GM12878 (cell line): ENCODE results near the gene ZNF766. TPM values are rescaled to one million over a fixed set of nuclear protein-coding genes. Genes with fewer than 3 reads are reported as not detected.
"Not testable (repeated sequence)": the region's sequence is repeated elsewhere in the genome, so short reads cannot be mapped to it uniquely, and the experiment has no call there.

ENCODE experiments used
- ATAC-seq: fragments of 200-7000 bp; cut with Tn5 transposase; 3 replicates; pipeline ENCODE4 v1.9.1; 2020; ENCODE audit warnings: mild to moderate bottlenecking, moderate library complexity
- BruUV-seq: library from RNA; stranded (reverse); fragments of 400-500 nt; replicated peaks from 2 replicates; lab custom pipeline; 2021; lab: Mats Ljungman, UMichigan
- CTCF ChIA-PET: fragments of 300-600 bp; sonication (Branson Sonifier 250); formaldehyde crosslinking; extraction: SDS; loops from one replicate; lab custom pipeline; 2021; ENCODE audit warnings: inconsistent platforms; lab: Yijun Ruan, JAX
- POLR2A ChIA-PET: fragments of 350-600 bp; formaldehyde crosslinking; extraction: SDS; loops from one replicate; lab custom pipeline; 2021; ENCODE audit warnings: inconsistent platforms; lab: Charles Lee
- RAD21 ChIA-PET: fragments of 300-600 bp; sonication (Branson Sonifier 250); formaldehyde crosslinking; loops from one replicate; lab custom pipeline; 2023; ENCODE audit warnings: antibody characterized with exemption; ENCODE audit not compliant: unreplicated experiment; lab: Charles Lee
- SMC1A ChIA-PET: fragments of 300-600 bp; sonication (Branson Sonifier 250); formaldehyde crosslinking; loops from one replicate; lab custom pipeline; 2023; ENCODE audit not compliant: unreplicated experiment, uncharacterized antibody; lab: Charles Lee
- DNase-seq: peaks from one replicate; pipeline ENCODE4 v3.0.0-alpha.2; 2011; ENCODE audit warnings: low read depth, low spot score
- FAIRE-seq: peaks from 3 replicates; lab custom pipeline; 2011; peaks lifted over from hg19 to GRCh38; lab: Jason Lieb, UNC
- H2AFZ ChIP-seq: 2 replicates; pipeline ENCODE4 v1.6.0; 2011; ENCODE audit warnings: low read depth, low read length, control low read depth; ENCODE audit not compliant: control insufficient read depth
- H3K27ac ChIP-seq: 2 replicates; pipeline ENCODE4 v1.5.1; 2011; ENCODE audit warnings: control low read depth; ENCODE audit not compliant: control insufficient read depth, insufficient read depth
- H3K27me3 ChIP-seq, 2 experiments: replicated peaks in 1 of 2; 2 replicates each; pipeline versions ENCODE4 v1.6.0 to v1.6.1; 2011; ENCODE audit warnings: low read length in 1 of 2; ENCODE audit not compliant: control insufficient read depth in 2 of 2, insufficient read depth in 2 of 2
- H3K36me3 ChIP-seq, 2 experiments: 2 replicates each; pipeline ENCODE4 v1.5.1; 2011; ENCODE audit warnings: low read length in 1 of 2; ENCODE audit not compliant: control insufficient read depth in 2 of 2, insufficient read depth in 2 of 2
- H3K4me1 ChIP-seq: 2 replicates; pipeline ENCODE4 v1.6.1; 2011; ENCODE audit warnings: mild to moderate bottlenecking, low read length, moderate library complexity, mixed read lengths; ENCODE audit not compliant: control insufficient read depth, insufficient read depth
- H3K4me2 ChIP-seq: 2 replicates; pipeline ENCODE4 v1.6.0; 2011; ENCODE audit warnings: control low read depth; ENCODE audit not compliant: control insufficient read depth, insufficient read depth
- H3K4me3 ChIP-seq: fragments of 200-600 bp; sonication (generic); 2 replicates; pipeline ENCODE4 v1.5.1; 2016
- H3K79me2 ChIP-seq: 2 replicates; pipeline ENCODE4 v1.6.0; 2011; ENCODE audit warnings: low read length; ENCODE audit not compliant: control insufficient read depth, insufficient read depth
- H3K9ac ChIP-seq: 2 replicates; pipeline ENCODE4 v1.8.0; 2011; ENCODE audit warnings: low read length, control low read depth, mixed read lengths; ENCODE audit not compliant: control insufficient read depth, insufficient read depth
- H3K9me3 ChIP-seq: replicated peaks from 3 replicates; pipeline ENCODE4 v1.5.1; 2011; ENCODE audit warnings: mild to moderate bottlenecking, low read length; ENCODE audit not compliant: control insufficient read depth, insufficient read depth
- H4K20me1 ChIP-seq: 2 replicates; pipeline ENCODE4 v1.6.0; 2011; ENCODE audit not compliant: control insufficient read depth, insufficient read depth
- ESRRA ChIP-seq: IDR thresholded peaks from 2 replicates; pipeline ENCODE4 v1.6.1; 2012; ENCODE audit warnings: mild to moderate bottlenecking, low read length, improper control_type of control experiment
- HSF1 ChIP-seq: fragments of 150-350 bp; IDR thresholded peaks from 2 replicates; pipeline ENCODE4 v1.6.1; 2014; ENCODE audit warnings: mild to moderate bottlenecking, low read depth, low read length
- LARP7 ChIP-seq: fragments of 450-650 bp; IDR thresholded peaks from 2 replicates; pipeline ENCODE4 v1.6.1; 2017; ENCODE audit warnings: mild to moderate bottlenecking
- MTA3 ChIP-seq: IDR thresholded peaks from 2 replicates; pipeline ENCODE4 v1.6.1; 2012; ENCODE audit warnings: low read length, inconsistent platforms, borderline replicate concordance
- POLR2AphosphoS2 ChIP-seq: IDR thresholded peaks from 2 replicates; pipeline ENCODE4 v1.6.1; 2011; ENCODE audit warnings: low read depth, mild to moderate bottlenecking, low read length, improper control_type of control experiment, moderate library complexity
- SREBF2 ChIP-seq: IDR thresholded peaks from 2 replicates; pipeline ENCODE4 v1.6.1; 2012; ENCODE audit warnings: mild to moderate bottlenecking, low read length
- ZNF687 ChIP-seq: fragments of 450-650 bp; IDR thresholded peaks from 2 replicates; pipeline ENCODE4 v1.6.1; 2017; ENCODE audit warnings: mild to moderate bottlenecking, moderate library complexity
- ZZZ3 ChIP-seq: IDR thresholded peaks from 2 replicates; pipeline ENCODE4 v1.6.1; 2011; ENCODE audit warnings: low read depth; ENCODE audit not compliant: control insufficient read depth, insufficient read length
- WGBS: methylation state at CpG from one replicate; pipeline ENCODE4 v1.1.6; 2016; ENCODE audit warnings: low lambda C conversion rate; ENCODE audit not compliant: insufficient replicate concordance, insufficient coverage; ENCODE audit errors: missing lambda C conversion rate; 5-methylcytosine and 5-hydroxymethylcytosine counted together
- in situ Hi-C: fragments of 300-500 bp; cut with MboI; formaldehyde crosslinking; loops from 9 replicates; pipeline ENCODE4 v1.14.3; 2018; ENCODE audit warnings: mixed read lengths
- intact Hi-C: fragments of 100-400 bp; cut with micrococcal nuclease; formaldehyde crosslinking; loops from one replicate; pipeline ENCODE4 v1.14.2; 2022; ENCODE audit not compliant: unreplicated experiment
- polyA plus RNA-seq, 11 experiments: library from polyadenylated mRNA; depleted of rRNA in 4 of 11; unstranded in 6 of 11; stranded (reverse) in 5 of 11; fragments of >200 nt; fragmentation: Nextera tagmentation in 4 of 11; fragmentation: Illumina TruSeq in 1 of 11; extraction: Ambion mirVana in 4 of 11; extraction: Trizol in 1 of 11; gene quantifications; 1 replicate in 1 of 11; 2 replicates in 10 of 11; pipeline versions ENCODE4 v1.2.1 to v1.2.3, GENCODE V29; 2011 to 2016; ENCODE audit warnings: inconsistent platforms in 2 of 11, missing spikeins in 2 of 11, low read depth in 1 of 11
- total RNA-seq, 4 experiments: library from RNA; depleted of rRNA in 3 of 4; stranded (reverse); fragments of >200 nt in 3 of 4; fragmentation: Illumina TruSeq in 1 of 4; extraction: Trizol in 1 of 4; gene quantifications; 2 replicates each; pipeline versions ENCODE4 v1.2.1 to v1.2.3, GENCODE V29; 2013 to 2021

The ZNF766 gene
- total and polyA plus RNA-seq, 10 of the 15 experiments (the other 5 are each of a cell fraction or from before 2014, with no cell fraction given), result 7.2 to 20.0 (median 16.4) TPM

GRCh38 chr19:52336791-52337381 lies 67.5 kb downstream of the ZNF766 start:
- RAD21 ChIA-PET, result no interaction called here
- 16% methylated on average over 9 of the region's 9 CpGs for WGBS
- Histone ChIP-seq H3K9ac (peak overlapping the region; percentile 79; the same call in 1 of the 2 replicates), H3K27me3 (no peaks in the 10 kb centered on the region), H3K9me3 (peaks cover 7% of the 10 kb centered on the region; the same call in 2 of the 3 replicates), H2AFZ (peak overlapping the region; percentile 24), H3K4me2 (peak overlapping the region; percentile 67), H3K4me1 (no peaks in the 10 kb centered on the region), H3K27ac (no peak overlapping the region), H4K20me1 (no peaks in the 10 kb centered on the region), H3K79me2 (no peaks in the 10 kb centered on the region), H3K36me3 (no peaks in the 10 kb centered on the region), H3K4me3 (peak overlapping the region; percentile 77)
- DNase-seq (no peak), ATAC-seq (no peak), FAIRE-seq (no peak)
- no TSS peak for BruUV-seq
- POLR2A ChIA-PET, result no interaction called here
- TF ChIP-seq POLR2AphosphoS2 (no peak), MTA3 (no peak), LARP7 (no peak), ESRRA (no peak), HSF1 (no peak), ZZZ3 (no peak), SREBF2 (no peak), ZNF687 (no peak)
- CTCF ChIA-PET, result no interaction called here
- in situ Hi-C loops, result no loop called here
- intact Hi-C loops, result no loop called here
- SMC1A ChIA-PET, result no interaction called here

- in situ Hi-C loops, H3K27ac ChIP-seq, H2AFZ ChIP-seq, ATAC-seq, SMC1A ChIA-PET, H3K9ac ChIP-seq, DNase-seq, POLR2A ChIA-PET, BruUV-seq, H3K79me2 ChIP-seq, H3K9me3 ChIP-seq, H3K27me3 ChIP-seq, H3K4me3 ChIP-seq, H3K4me1 ChIP-seq, H4K20me1 ChIP-seq, H3K36me3 ChIP-seq, intact Hi-C loops, CTCF ChIA-PET, FAIRE-seq, H3K4me2 ChIP-seq, RAD21 ChIA-PET: not testable (repeated sequence)
- 98% methylated on average over 3 of the region's 3 CpGs for WGBS
These were observed 69.6 kb downstream of the ZNF766 start for GRCh38 chr19:52339022-52339421.
